Measurements from ENCODE around the gene RNU4-1.

The RNU4-1 gene

DNA sequence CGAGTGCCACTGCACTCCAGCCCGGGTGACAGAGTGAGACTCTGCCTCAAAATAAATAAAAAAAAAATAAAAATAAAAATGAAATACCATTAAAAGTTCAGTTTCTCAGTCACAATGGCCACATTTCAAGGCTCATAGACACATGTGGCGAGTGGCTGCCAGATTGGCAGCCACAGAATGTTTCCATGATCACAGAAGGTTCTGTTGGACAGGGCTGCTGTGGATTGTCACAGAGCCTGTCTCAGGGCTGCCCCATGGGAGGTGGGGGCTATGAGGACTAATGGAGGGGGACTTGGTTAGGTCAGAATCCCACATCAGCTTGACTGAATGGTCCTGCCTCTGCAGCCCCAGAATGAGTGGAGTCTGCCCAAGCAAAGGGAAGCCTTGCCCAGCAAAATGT, 38.4 kb upstream of the RNU4-1 start:
- TF ChIP-seq, protein P1, sequence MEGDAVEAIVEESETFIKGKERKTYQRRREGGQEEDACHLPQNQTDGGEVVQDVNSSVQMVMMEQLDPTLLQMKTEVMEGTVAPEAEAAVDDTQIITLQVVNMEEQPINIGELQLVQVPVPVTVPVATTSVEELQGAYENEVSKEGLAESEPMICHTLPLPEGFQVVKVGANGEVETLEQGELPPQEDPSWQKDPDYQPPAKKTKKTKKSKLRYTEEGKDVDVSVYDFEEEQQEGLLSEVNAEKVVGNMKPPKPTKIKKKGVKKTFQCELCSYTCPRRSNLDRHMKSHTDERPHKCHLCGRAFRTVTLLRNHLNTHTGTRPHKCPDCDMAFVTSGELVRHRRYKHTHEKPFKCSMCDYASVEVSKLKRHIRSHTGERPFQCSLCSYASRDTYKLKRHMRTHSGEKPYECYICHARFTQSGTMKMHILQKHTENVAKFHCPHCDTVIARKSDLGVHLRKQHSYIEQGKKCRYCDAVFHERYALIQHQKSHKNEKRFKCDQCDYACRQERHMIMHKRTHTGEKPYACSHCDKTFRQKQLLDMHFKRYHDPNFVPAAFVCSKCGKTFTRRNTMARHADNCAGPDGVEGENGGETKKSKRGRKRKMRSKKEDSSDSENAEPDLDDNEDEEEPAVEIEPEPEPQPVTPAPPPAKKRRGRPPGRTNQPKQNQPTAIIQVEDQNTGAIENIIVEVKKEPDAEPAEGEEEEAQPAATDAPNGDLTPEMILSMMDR (IDR thresholded peaks at IDR 0.05) = no peak

DNA sequence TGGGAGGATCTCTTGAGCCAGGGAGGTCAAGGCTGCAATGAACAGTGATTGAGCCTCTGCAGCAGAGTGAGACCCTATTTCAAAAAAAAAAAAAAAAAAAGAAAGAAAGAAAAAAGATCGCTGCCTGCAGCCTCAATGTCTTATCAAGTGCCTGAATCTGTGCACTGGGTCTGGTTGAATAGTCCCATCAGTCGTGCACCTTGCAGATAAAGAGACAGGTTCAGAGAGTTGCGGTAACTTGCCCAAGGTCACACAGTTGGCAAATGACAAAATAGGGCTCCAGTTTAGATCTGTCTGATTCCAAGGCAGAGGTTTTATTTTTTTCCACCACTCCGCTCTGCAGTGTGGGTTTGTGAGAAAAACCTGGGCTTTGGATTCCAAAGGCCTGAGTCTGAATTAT, 35.2 kb upstream of the RNU4-1 start:
- TF ChIP-seq, protein P1 (IDR thresholded peaks at IDR 0.05) = no peak

DNA sequence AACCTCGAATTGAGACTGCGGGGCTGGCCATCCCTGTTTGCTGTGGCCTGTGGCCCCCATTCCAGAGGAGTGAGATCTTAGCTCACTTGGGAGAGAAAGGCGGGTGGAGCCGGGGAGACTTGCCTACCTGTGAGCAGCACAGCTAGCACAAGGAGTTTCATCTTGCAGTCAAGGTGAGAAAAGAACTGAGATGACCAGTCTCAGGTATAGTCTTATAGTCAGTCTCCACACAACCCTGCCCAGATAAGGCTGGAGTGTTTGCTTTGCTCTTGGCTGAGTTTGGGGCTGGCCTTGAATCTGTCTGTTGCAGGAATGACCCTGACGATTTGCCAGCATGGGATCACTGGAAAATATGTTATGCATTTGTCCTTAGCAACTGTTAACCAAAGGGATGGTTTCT, 34.6 kb upstream of the RNU4-1 start, which contains the start of gene PLA2G1B:
Gene PLA2G1B, minus strand, starts transcription at position 187 of the 400 bp plus-strand sequence. Its CDS starts 26 bp downstream, at position 161.
- TF ChIP-seq, protein P1 (IDR thresholded peaks at IDR 0.05) = no peak

DNA sequence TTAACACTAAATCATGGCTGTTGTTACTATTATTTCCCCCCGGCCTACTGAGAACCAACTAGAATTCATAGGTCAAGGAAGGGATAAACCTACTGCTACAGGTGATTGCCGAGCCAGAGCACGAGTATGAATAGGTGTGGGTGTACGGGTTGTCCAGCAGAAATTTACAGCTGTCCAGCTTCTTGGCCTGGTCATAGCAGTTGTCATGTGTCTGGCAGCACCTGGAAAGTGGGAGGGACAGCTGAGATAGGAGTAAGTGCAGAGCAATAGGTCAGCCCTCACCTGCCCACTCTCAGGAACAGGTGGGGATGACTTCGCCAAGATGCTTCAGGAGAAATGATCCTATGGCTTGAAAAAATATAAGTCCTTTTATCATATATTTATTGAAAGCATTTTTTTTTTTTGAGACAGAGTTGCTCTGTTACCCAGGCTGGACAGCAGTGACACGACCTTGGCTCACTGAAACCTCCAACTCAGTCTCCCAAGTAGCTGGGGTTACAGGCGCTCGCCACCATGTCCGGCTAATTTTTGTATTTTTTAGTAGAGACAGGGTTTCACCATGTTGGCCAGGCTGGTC, 31.9 kb upstream of the RNU4-1 start:
- TF ChIP-seq, protein P1 (IDR thresholded peaks at IDR 0.05) = no peak

DNA sequence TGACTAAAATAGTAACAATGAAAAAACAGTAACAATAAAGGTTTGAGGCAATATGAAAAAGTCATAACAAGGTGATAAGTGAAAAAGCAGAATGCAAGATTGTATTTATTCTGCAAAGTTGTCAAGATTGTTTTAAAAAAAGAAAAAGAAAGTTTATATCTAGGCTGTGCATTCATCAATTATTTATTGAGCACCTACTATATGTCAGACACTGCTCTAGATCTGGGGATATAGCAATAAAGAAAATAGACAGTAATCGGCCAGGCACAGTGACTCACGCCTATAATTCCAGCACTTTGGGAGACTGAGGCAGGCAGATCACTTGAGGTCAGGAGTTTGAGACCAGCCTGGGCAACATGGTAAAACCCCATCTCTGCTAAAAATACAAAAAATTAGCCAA, 30.7 kb upstream of the RNU4-1 start:
- TF ChIP-seq, protein P1 (IDR thresholded peaks at IDR 0.05) = no peak

DNA sequence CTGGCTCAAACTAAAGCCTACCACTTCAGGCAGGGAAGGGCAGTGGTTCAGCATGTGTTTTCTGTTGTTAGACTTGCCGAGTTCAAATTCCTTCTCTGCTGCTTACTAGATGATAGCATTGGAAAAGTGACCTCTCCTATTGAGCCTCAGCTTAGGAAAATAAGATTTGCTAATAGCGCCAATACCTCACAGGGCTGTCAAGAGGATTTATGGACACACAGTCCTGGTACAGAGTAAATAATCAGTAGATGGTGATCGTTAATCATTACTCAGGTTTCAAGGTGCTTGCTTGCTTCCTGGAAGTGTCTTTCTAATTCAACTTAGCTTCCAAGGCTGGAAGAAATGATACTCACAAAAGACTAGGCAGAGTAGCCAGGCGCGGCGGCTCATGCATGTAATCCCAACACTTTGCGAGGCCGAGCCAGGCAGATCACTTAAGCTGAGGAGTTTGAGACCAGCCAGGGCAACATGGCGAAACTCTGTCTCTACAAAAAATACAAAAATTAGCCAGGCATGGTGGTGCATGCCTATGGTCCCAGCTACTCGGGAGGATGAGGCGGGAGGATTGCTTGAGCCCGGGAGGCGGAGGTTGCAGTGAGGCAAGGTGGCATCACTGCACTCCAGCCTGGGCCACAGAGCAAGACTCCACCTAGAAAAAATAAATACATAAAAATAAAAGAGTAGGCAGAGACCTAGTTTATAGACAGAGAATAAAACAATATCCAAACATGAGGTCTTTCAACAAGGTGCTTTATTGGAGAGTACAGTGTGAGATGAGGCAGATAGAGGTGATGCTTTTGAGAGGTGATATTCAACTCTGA, 28.6 kb upstream of the RNU4-1 start:
- TF ChIP-seq, protein P1 (IDR thresholded peaks at IDR 0.05) = no peak

DNA sequence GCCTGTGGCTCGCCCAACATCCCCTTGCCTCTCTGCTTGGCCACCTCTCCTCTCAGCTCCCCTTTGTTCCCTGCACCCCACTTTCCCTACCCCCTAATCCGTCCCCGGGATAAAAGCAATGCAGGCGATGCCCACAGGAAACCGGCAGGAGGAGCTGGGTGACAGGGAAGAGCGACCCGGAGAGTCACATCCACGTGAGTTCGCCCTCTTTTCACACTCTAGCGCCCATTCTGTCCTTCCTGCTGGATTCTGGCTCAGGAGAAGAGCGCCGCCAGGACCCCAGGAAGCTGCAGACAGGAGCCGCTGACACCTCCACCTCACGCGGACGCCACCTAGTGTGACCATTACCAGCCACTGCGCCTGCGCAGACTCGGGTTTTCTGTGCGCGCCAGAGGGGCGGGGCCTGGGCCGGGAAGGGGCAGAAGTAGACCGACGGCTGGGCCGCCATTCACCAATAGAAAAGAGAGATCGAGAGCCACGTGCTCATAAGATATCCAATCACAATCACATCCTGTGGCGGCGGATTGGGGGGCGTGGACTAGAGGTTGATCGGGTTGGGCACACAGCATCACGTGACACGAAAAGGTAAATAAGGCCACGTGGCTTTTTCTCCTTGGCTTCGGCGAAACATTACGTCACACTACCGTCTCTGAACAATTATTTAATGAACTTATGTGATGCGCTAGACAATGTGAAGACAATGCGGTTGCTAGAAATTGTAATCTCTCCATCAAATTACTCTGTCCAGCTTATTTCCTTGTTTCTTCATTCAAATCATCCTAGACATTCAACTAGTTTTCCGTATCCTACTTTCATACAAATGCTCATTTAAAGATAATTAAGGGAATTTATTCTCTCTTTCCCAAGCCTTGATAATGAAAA, 24.4 kb upstream of the RNU4-1 start:
- TF ChIP-seq, protein P1 (IDR thresholded peaks at IDR 0.05) = peak; percentile 60

Measured in LNCAP (cell line).